GM10266 (cell line): Measurements from ENCODE around the gene GFPT1.

Experiments used
- DNase-seq: peaks from one replicate; pipeline ENCODE4 v3.0.0; 2012; ENCODE audit errors: extremely low spot score
- CTCF ChIP-seq: IDR thresholded peaks from 2 replicates; pipeline ENCODE4 v1.5.1; 2012; ENCODE audit warnings: mild to moderate bottlenecking, low read depth; ENCODE audit not compliant: control insufficient read depth, insufficient read depth; ENCODE audit errors: missing control alignments

Gene GFPT1

GRCh38 chr2:69279931-69280681 lies 106.9 kb downstream of the GFPT1 start:
- TF ChIP-seq CTCF, result no peak
- no peak for DNase-seq

GRCh38 chr2:69279211-69279610 lies 107.8 kb downstream of the GFPT1 start:
- TF ChIP-seq CTCF, result no peak
- no peak for DNase-seq

GRCh38 chr2:69278366-69278765 lies 108.7 kb downstream of the GFPT1 start:
- no peak for DNase-seq
- TF ChIP-seq CTCF, result no peak

- no peak for DNase-seq
- TF ChIP-seq CTCF, result no peak
Observed at GRCh38 chr2:69275490-69275889, 111.5 kb downstream of the GFPT1 start.

GRCh38 chr2:69272803-69273471 lies 114.1 kb downstream of the GFPT1 start:
- DNase-seq, result no peak

GRCh38 chr2:69271831-69272257 lies 115.2 kb downstream of the GFPT1 start:
- no peak for DNase-seq

More at GRCh38 chr2:69272803-69273471, 114.1 kb downstream of the GFPT1 start:
- no peak for TF ChIP-seq CTCF

More at GRCh38 chr2:69271831-69272257, 115.2 kb downstream of the GFPT1 start:
- TF ChIP-seq CTCF, result no peak
